ENCODE results near the gene MAD1L1.
A peak's percentile ranks its signal among the peaks of the same experiment; 100 is the strongest.

Gene MAD1L1

GRCh38 chr7:1923409-1924257, 309.1 kb downstream of the MAD1L1 start:
- H3K4me3 ChIP-seq (ENCODE audit: low read length) = no peak overlapping the region
- no peak for DNase-seq (ENCODE audit: low read depth)
- TF ChIP-seq CTCF (conservative IDR thresholded peaks at IDR 0.05; ENCODE audit: low read length) = no peak

- peak; percentile 65 for TF ChIP-seq CTCF (conservative IDR thresholded peaks at IDR 0.05; ENCODE audit: low read length)
- peak; percentile 49 for DNase-seq (ENCODE audit: low read depth)
- no peak overlapping the region for H3K4me3 ChIP-seq (ENCODE audit: low read length)
Observed at GRCh38 chr7:1922870-1923236, 309.9 kb downstream of the MAD1L1 start.

- TF ChIP-seq CTCF (conservative IDR thresholded peaks at IDR 0.05; ENCODE audit: low read length) = no peak
- peak overlapping the region; percentile 60 for H3K4me3 ChIP-seq (ENCODE audit: low read length)
- DNase-seq (ENCODE audit: low read depth) = peak; percentile 88
Observed at GRCh38 chr7:1922071-1922869, 310.5 kb downstream of the MAD1L1 start.

GRCh38 chr7:1920881-1921280, 311.9 kb downstream of the MAD1L1 start:
- DNase-seq (ENCODE audit: low read depth) = no peak
- no peak for TF ChIP-seq CTCF (conservative IDR thresholded peaks at IDR 0.05; ENCODE audit: low read length)
- H3K4me3 ChIP-seq (ENCODE audit: low read length) = no peak overlapping the region

GRCh38 chr7:1920266-1920681, 312.5 kb downstream of the MAD1L1 start:
- DNase-seq (ENCODE audit: low read depth) = no peak
- no peak overlapping the region for H3K4me3 ChIP-seq (ENCODE audit: low read length)
- TF ChIP-seq CTCF (conservative IDR thresholded peaks at IDR 0.05; ENCODE audit: low read length) = no peak

GRCh38 chr7:1919539-1920265, 313.0 kb downstream of the MAD1L1 start:
- no peak for DNase-seq (ENCODE audit: low read depth)
- H3K4me3 ChIP-seq (ENCODE audit: low read length) = no peak overlapping the region
- no peak for TF ChIP-seq CTCF (conservative IDR thresholded peaks at IDR 0.05; ENCODE audit: low read length)
